HepG2 (cell line): ENCODE results near the gene EFEMP2. TPM values are rescaled to one million over a fixed set of nuclear protein-coding genes. Genes with fewer than 3 reads are reported as not detected.

ENCODE experiments used
- BRCA1 ChIP-seq: sonication (generic); formaldehyde crosslinking; IDR thresholded peaks from 2 replicates; pipeline ENCODE4 v1.4.0; 2020; ENCODE audit warnings: missing genetic modification reagents
- KDM6A ChIP-seq: IDR thresholded peaks from 2 replicates; pipeline ENCODE4 v1.6.1; 2016; ENCODE audit warnings: low read depth
- NR2F1 ChIP-seq, 2 experiments: fragments of 450-650 bp in 1 of 2; formaldehyde crosslinking in 1 of 2; IDR thresholded peaks; 2 replicates each; pipeline versions ENCODE4 v1.5.0 to v1.6.1; 2016 to 2020; ENCODE audit warnings: mild to moderate bottlenecking in 1 of 2, missing compliant biosample characterization in 1 of 2, missing genetic modification reagents in 1 of 2, moderate library complexity in 1 of 2
- NR2F6 ChIP-seq, 2 experiments: IDR thresholded peaks; 2 replicates each; pipeline ENCODE4 v1.6.1; 2016; ENCODE audit warnings: antibody characterized with exemption in 1 of 2, mild to moderate bottlenecking in 1 of 2
- TAF15 ChIP-seq: fragments of 200-400 bp; formaldehyde crosslinking; IDR thresholded peaks from one replicate; pipeline ENCODE4 v1.6.1; 2018; ENCODE audit warnings: mild to moderate bottlenecking, low read depth, low read length; ENCODE audit not compliant: poor library complexity, severe bottlenecking
- ZNF263 ChIP-seq: sonication (generic); formaldehyde crosslinking; IDR thresholded peaks from 2 replicates; pipeline ENCODE4 v1.4.0; 2020; ENCODE audit warnings: missing genetic modification reagents
- ZNF468 ChIP-seq: sonication (generic); formaldehyde crosslinking; IDR thresholded peaks from 2 replicates; pipeline ENCODE4 v1.8.0; 2022; ENCODE audit warnings: mild to moderate bottlenecking, moderate library complexity, missing genetic modification reagents
- ZNF496 ChIP-seq: sonication (generic); formaldehyde crosslinking; IDR thresholded peaks from 2 replicates; pipeline ENCODE4 v1.8.1; 2023; ENCODE audit warnings: mild to moderate bottlenecking, moderate library complexity, missing genetic modification reagents; ENCODE audit not compliant: insufficient replicate concordance
- ZNF572 ChIP-seq: sonication (generic); formaldehyde crosslinking; IDR thresholded peaks from 2 replicates; pipeline ENCODE4 v1.5.1; 2020; ENCODE audit warnings: mild to moderate bottlenecking, missing genetic modification reagents
- ZNF850 ChIP-seq: sonication (generic); formaldehyde crosslinking; conservative IDR thresholded peaks from 2 replicates; pipeline ENCODE4 v1.9.0; 2021; ENCODE audit warnings: mild to moderate bottlenecking, missing genetic modification reagents
- polyA plus RNA-seq, 8 experiments: library from polyadenylated mRNA; depleted of rRNA in 3 of 8; stranded (reverse) in 7 of 8; unstranded in 1 of 8; fragments of >200 nt; fragmentation: Illumina TruSeq in 4 of 8; extraction: Trizol in 4 of 8; gene quantifications; 2 replicates each; pipeline versions ENCODE4 v1.2.1 to v1.2.3, GENCODE V29; 2011 to 2016; ENCODE audit warnings: low read depth in 4 of 8, missing spikeins in 1 of 8, mixed read lengths in 1 of 8; ENCODE audit not compliant: insufficient read depth in 1 of 8
- total RNA-seq, 5 experiments: library from RNA; depleted of rRNA; stranded (reverse); fragments of >200 nt; fragmentation: Illumina TruSeq; extraction: Trizol; gene quantifications; 2 replicates each; pipeline ENCODE4 v1.2.3, GENCODE V29; 2016; ENCODE audit warnings: low read depth in 1 of 5
- TF ChIP-seq, protein P1 (sequence below): sonication (generic); formaldehyde crosslinking; IDR thresholded peaks from 2 replicates; pipeline ENCODE4 v1.8.1; 2023; ENCODE audit warnings: mild to moderate bottlenecking, missing genetic modification reagents
- TF ChIP-seq, protein P2 (sequence below): sonication (generic); formaldehyde crosslinking; IDR thresholded peaks from 2 replicates; pipeline ENCODE4 v1.5.0; 2020; ENCODE audit warnings: mild to moderate bottlenecking, missing genetic modification reagents, borderline replicate concordance
- TF ChIP-seq, protein P3 (sequence below): sonication (generic); formaldehyde crosslinking; IDR thresholded peaks from 2 replicates; pipeline ENCODE4 v1.5.0; 2020; ENCODE audit warnings: mild to moderate bottlenecking, missing genetic modification reagents
- TF ChIP-seq, protein P4 (sequence below), 2 experiments: sonication (generic) in 1 of 2; formaldehyde crosslinking in 1 of 2; IDR thresholded peaks; 2 replicates each; pipeline versions ENCODE4 v1.6.1 to v1.9.0; 2014 to 2022; ENCODE audit warnings: antibody characterized with exemption in 1 of 2, borderline replicate concordance in 1 of 2, inconsistent platforms in 1 of 2, low read depth in 1 of 2, missing genetic modification reagents in 1 of 2
- TF ChIP-seq, protein P5 (sequence below): sonication (generic); formaldehyde crosslinking; conservative IDR thresholded peaks from 2 replicates; pipeline ENCODE4 v1.4.0; 2020; ENCODE audit warnings: missing genetic modification reagents

EFEMP2 gene
- total and polyA plus RNA-seq, 2 of the 13 experiments (the other 11 are each of a cell fraction or from before 2014, with no cell fraction given) = 7.4 to 29.7 TPM

DNA sequence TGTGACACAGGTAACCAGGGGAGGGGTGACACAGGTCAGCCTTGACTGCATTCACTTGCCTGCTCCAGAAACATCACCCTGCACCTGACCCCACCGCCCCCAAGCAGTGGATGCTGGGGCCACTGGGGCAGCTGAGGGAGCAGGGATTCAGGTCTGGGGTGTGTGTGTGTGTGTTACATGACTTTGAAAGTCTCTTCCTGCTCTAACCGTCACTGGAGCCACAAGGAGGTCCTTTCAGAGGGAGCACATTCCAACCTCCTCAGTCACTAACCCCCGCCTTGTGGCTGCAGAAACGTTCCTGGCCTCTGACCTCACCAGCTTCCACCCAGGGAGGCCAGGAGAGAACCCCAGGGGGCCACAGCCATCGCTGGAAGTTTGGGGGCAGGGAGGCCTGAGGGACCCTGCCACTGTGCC, 30.5 kb upstream of the EFEMP2 start (continued):
- no peak for TF ChIP-seq TAF15
- TF ChIP-seq NR2F6 (IDR thresholded peaks at IDR 0.05) = peak; percentile 45; the same call in 1 of the 2 replicates
- peak; percentile 61 for TF ChIP-seq NR2F6 (CRISPR knock-in tag; IDR thresholded peaks at IDR 0.05)
- no peak for TF ChIP-seq ZNF496 (CRISPR knock-in tag)
- TF ChIP-seq ZNF468 (CRISPR knock-in tag) = no peak
- TF ChIP-seq KDM6A (CRISPR knock-in tag) = no peak
- TF ChIP-seq, protein P1, sequence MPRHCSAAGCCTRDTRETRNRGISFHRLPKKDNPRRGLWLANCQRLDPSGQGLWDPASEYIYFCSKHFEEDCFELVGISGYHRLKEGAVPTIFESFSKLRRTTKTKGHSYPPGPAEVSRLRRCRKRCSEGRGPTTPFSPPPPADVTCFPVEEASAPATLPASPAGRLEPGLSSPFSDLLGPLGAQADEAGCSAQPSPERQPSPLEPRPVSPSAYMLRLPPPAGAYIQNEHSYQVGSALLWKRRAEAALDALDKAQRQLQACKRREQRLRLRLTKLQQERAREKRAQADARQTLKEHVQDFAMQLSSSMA (CRISPR knock-in tag) = no peak
- TF ChIP-seq BRCA1 (CRISPR knock-in tag) = no peak
- TF ChIP-seq, protein P2, sequence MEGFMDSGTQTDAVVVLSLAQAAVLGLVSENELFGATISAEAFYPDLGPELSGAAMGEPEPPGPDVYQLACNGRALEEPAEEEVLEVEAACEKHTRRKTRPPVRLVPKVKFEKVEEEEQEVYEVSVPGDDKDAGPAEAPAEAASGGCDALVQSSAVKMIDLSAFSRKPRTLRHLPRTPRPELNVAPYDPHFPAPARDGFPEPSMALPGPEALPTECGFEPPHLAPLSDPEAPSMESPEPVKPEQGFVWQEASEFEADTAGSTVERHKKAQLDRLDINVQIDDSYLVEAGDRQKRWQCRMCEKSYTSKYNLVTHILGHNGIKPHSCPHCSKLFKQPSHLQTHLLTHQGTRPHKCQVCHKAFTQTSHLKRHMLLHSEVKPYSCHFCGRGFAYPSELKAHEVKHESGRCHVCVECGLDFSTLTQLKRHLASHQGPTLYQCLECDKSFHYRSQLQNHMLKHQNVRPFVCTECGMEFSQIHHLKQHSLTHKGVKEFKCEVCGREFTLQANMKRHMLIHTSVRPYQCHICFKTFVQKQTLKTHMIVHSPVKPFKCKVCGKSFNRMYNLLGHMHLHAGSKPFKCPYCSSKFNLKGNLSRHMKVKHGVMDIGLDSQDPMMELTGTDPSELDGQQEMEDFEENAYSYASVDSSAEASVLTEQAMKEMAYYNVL (CRISPR knock-in tag) = no peak
- TF ChIP-seq ZNF850 (CRISPR knock-in tag) = no peak
- TF ChIP-seq, protein P3, sequence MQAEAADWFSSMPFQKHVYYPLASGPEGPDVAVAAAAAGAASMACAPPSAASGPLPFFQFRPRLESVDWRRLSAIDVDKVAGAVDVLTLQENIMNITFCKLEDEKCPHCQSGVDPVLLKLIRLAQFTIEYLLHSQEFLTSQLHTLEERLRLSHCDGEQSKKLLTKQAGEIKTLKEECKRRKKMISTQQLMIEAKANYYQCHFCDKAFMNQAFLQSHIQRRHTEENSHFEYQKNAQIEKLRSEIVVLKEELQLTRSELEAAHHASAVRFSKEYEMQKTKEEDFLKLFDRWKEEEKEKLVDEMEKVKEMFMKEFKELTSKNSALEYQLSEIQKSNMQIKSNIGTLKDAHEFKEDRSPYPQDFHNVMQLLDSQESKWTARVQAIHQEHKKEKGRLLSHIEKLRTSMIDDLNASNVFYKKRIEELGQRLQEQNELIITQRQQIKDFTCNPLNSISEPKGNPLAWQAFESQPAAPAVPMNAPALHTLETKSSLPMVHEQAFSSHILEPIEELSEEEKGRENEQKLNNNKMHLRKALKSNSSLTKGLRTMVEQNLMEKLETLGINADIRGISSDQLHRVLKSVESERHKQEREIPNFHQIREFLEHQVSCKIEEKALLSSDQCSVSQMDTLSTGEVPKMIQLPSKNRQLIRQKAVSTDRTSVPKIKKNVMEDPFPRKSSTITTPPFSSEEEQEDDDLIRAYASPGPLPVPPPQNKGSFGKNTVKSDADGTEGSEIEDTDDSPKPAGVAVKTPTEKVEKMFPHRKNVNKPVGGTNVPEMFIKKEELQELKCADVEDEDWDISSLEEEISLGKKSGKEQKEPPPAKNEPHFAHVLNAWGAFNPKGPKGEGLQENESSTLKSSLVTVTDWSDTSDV (CRISPR knock-in tag) = no peak
- TF ChIP-seq, protein P4, sequence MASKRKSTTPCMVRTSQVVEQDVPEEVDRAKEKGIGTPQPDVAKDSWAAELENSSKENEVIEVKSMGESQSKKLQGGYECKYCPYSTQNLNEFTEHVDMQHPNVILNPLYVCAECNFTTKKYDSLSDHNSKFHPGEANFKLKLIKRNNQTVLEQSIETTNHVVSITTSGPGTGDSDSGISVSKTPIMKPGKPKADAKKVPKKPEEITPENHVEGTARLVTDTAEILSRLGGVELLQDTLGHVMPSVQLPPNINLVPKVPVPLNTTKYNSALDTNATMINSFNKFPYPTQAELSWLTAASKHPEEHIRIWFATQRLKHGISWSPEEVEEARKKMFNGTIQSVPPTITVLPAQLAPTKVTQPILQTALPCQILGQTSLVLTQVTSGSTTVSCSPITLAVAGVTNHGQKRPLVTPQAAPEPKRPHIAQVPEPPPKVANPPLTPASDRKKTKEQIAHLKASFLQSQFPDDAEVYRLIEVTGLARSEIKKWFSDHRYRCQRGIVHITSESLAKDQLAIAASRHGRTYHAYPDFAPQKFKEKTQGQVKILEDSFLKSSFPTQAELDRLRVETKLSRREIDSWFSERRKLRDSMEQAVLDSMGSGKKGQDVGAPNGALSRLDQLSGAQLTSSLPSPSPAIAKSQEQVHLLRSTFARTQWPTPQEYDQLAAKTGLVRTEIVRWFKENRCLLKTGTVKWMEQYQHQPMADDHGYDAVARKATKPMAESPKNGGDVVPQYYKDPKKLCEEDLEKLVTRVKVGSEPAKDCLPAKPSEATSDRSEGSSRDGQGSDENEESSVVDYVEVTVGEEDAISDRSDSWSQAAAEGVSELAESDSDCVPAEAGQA (IDR thresholded peaks at IDR 0.05; ENCODE audit: low read depth) = no peak
- TF ChIP-seq, protein P4 (CRISPR knock-in tag; IDR thresholded peaks at IDR 0.05; ENCODE audit: borderline replicate concordance) = no peak
- TF ChIP-seq NR2F1 (CRISPR knock-in tag; IDR thresholded peaks at IDR 0.05) = peak in 1 of 2 experiments; percentile 57; a peak in 3 of 4 replicates
- peak; percentile 45; the same call in 1 of the 2 replicates for TF ChIP-seq ZNF263
- TF ChIP-seq, protein P5, sequence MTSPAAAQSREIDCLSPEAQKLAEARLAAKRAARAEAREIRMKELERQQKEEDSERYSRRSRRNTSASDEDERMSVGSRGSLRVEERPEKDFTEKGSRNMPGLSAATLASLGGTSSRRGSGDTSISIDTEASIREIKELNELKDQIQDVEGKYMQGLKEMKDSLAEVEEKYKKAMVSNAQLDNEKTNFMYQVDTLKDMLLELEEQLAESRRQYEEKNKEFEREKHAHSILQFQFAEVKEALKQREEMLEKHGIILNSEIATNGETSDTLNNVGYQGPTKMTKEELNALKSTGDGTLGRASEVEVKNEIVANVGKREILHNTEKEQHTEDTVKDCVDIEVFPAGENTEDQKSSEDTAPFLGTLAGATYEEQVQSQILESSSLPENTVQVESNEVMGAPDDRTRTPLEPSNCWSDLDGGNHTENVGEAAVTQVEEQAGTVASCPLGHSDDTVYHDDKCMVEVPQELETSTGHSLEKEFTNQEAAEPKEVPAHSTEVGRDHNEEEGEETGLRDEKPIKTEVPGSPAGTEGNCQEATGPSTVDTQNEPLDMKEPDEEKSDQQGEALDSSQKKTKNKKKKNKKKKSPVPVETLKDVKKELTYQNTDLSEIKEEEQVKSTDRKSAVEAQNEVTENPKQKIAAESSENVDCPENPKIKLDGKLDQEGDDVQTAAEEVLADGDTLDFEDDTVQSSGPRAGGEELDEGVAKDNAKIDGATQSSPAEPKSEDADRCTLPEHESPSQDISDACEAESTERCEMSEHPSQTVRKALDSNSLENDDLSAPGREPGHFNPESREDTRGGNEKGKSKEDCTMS (CRISPR knock-in tag) = no peak
- no peak for TF ChIP-seq ZNF572 (CRISPR knock-in tag)
